ENCODE results near the gene HAUS7.
A peak's percentile ranks its signal among the peaks of the same experiment; 100 is the strongest.

GRCh38 chrX:153460826-153461225, 9.6 kb downstream of the HAUS7 start:
- TF ChIP-seq POLR2AphosphoS5 (IDR thresholded peaks at IDR 0.05; ENCODE audit: low read depth) = no peak
- peak; percentile 68 to 77 for TF ChIP-seq CTCF (conservative IDR thresholded peaks at IDR 0.05; ENCODE audit: low read depth in 2 of 2)

Measured in GM23338 (cell line).